SW480 (cell line): ENCODE data around the gene IL17RD.

ENCODE experiments used
- DNase-seq: peaks from one replicate; pipeline ENCODE4 v3.0.0-alpha.2; 2016; ENCODE audit warnings: low spot score

Gene IL17RD

DNA sequence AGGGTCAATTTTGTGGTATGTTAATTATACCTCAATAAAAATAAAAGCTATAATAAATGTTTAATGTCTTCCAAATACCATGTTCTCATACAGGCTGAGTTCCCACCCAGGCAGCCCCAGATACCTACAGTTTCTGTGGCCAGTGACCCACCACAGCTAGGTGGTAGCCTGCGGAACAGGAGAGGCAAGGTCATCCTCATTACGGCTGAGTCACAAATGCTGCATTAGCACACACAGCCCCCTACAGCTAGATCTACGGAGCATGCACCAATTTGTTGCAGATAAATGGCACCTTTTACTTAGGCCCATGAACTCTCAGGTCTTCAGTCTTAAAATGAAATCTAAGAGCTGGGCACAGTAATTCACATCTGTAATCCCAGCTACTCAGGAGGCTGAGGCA, 99.6 kb downstream of the IL17RD start:
- no peak for DNase-seq

DNA sequence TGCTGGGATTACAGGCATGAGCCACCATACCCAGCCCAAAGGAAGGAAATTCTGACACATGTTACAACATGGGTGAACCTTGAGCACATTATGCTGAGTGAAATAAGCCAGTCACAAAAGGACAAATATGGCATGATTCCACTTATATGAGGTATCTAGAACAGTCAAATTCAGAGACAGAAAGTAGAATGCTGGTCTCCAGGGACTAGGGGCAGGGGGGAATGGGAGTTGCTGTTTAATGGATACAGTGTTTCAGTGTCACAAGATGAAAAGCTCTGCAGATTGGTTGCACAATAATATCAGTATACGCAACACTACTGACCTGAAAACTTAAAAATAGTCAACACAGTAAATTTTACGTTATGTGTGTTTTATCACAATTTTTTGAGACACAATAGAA, 100.6 kb downstream of the IL17RD start:
- no peak for DNase-seq

DNA sequence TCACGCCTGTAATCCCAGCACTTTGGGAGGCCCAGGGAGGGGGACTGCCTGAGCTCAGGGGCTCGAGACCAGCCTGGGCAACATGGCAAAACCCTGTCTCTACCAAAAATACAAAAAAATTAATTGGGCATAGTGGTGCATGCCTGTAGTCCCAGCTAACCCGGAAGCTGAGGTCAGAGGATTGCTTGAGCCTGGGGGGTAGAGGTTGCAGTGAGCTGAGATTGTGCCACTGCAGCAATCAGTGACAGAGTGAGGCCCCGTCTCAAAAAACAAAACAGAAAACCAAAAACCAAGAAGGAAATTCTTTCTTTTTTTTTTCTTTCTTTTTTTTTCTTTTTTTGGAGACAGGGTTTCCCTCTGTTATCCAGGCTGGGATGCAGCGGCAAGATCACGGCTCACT, 101.2 kb downstream of the IL17RD start:
- DNase-seq = no peak

DNA sequence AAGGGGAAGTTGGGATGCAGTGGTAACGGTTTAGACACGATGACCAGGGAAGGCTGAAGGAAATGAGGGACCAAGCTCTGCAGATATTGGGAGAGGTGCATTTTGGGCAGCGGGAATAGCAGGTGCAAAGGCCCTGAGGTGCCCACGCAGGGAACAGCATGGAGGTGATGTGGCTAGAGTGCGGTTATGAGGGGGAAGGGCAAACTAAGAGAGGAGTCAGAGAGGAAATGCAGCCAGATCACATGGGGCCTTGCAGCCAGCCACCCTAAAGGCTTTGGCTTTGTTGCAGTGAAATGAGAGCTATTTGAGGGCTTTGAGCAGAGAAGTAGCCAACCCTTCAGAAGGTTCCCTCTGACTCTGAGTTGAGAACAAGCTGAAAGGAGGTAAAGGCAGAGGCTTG, 102.1 kb downstream of the IL17RD start:
- no peak for DNase-seq

DNA sequence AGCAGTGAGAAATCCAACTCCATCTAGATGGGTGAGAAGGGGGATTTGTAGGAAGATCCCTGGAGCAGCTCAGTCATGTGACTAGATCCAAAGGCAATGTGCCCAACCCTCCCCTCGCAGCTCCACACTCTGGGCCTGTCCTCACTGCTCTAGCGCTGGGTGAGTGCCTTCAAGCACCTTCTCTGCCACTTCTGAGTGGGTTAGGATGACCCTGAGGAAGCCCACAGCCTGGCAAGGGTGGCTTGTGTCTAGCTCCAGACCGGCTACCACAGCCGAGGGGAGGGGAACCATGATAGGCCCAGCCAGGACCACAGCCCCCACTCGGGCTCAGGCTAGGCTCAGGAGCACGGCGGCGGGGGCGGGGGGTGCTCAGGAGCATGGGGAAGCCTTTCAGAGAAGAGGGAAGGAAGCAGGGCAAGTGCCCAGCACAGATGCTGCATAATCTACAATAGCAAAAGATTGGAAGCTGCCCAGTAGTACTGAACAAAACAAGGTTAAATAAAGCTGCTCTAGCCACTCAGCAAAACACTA, 103.0 kb downstream of the IL17RD start:
- peak; percentile 20 for DNase-seq

DNA sequence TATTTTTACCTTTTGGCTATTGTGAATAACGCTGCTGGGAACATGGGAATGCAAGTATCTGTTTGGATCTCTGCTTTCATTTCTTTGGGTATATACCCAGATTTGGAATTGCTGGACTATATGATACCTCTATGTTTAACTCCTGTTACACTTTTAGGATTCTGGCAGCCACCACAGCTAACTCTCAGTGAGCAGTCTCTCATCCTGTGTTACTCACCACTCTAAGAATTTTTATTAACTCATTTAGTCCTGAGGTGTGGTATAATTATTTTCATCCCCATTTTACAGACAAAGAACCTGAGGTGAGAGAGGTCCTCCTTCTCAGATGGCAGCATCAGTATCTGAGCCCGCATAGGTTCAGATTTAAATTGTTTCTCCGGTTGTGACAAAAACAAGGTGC, 103.6 kb downstream of the IL17RD start:
- DNase-seq = peak; percentile 34

DNA sequence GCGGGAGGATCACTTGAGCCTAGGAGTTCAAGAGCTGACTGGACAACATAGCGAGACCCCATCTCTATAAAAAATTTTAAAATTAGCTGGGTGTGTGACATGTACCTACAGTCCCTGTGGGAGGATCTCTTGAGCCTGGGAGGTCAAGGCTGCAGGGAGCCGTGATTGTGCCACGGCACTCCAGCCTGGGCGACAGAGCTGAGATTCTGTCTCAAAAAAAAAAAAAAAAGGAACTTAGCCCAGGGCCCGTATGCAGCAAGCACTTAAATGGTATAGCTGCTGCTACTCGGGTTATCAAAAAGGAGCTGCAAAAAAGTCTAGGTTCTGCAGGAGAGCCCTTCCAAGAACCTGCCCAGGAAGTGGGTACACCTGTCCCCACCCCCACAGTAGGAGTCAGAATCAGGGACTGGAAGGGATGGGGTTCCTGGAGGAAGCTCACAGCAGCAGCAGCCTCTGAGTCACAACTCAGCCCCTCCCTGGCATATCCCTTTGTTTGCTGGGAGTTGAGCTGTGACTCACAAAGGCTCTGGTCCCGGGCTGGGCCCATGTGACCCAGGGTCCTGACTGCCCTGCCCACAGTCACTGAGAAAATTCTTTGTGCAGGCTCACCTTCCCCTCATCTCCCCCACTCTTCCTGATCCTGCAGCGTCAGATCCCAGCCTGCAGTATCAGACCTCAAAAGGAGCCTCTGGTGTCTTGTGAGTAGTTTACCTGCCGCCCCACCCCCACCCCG, 104.9 kb downstream of the IL17RD start, which contains the start of gene SPATA12:
TSS of gene SPATA12 (plus strand) at position 576 of the 733 bp plus-strand sequence. CDS start 13,031 bp downstream, outside the sequence.
- peak; percentile 99 for DNase-seq

DNA sequence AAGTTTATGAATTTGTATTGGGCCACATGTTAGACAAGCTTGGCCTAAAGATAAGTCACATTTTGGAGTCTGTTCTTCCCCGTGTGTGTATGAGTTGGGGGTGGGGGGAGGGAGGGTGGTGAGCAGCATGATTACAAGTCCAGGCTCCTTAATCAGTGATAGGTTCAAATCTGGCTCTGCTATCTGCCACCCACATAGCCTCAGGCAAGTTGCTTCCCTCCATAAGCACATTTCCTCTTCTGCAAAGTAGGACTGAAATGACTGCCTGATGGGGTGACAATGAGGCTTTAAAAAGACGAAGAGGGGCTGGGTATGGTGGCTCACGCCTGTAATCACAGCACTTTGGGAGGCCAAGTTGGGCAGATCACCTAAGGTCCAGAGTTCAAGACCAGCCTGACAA, 105.7 kb downstream of the IL17RD start:
- DNase-seq = no peak

DNA sequence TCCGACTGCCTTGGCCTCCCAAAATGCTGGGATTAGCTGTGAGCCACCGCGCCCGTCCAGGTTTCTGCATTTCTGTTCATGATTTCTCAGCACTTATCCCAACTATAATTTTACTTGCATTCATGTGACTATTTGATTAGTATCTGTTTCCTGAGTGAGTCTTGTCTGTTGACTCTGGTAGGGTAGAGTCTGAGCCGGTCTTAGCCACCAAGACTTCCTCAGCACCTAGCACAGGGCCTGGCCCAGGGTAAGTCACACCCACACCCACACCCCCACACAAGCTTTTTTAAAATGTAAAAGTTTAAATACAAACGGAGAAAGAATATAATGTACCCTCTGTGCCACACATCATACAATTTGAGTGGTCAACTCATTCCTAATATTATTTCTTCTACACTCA, 107.8 kb downstream of the IL17RD start:
- no peak for DNase-seq

DNA sequence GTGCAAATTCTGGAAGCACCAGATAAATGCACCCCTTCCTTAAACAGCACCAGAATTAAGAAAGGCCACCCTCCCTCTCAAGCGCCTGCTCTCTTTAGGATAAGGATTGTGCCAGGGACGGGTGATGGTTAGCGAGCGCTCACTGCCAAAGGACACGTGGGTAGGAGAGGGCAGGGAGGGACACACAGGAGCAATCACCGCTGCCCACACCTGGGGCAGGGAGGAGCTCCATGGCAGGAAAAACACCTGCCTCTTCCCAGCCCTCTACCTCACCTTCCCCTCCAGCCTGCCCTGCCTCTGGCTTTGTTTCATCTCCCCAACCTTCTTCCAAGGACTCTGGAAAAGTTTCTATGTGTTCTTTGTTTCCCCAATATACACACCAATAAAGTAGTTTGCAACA, 112.0 kb downstream of the IL17RD start:
- DNase-seq = no peak

DNA sequence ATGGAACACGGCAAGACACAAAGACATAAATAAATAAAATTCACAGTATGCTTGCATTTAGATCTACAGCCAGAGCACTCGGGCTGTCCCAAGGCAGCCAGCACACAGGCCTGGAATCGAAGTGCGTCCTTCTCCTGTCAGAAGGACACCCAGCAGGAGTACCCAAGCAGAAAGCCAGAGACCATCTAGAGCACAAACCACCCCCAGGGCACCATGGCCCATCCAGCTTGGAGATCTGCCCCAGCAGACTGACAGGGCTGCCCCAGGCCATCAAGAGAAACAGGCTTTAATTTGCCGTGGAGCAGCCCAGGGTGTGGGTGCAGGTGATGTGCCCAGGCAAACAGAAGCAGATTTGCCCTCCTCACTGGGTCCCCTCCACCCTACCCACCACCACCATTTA, 112.5 kb downstream of the IL17RD start:
- no peak for DNase-seq

DNA sequence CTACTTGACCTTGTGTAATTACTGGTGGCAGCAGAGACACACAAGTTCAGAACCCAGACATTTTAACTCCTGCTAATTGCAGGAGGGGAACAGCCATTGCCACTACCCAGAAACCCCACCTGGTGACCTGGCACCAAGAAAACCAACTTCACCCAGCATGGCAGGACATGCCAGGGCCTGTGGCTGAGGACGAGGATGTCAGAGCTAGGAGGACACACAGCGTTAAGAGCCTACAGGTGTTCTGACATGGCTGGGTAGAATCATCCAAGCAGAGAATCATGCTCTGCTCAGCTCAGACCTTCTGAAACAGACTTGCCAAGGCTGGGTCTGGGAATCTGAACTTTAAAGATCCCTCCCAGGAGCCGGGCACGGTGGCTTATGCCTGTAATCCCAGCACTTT, 116.4 kb downstream of the IL17RD start:
- no peak for DNase-seq

DNA sequence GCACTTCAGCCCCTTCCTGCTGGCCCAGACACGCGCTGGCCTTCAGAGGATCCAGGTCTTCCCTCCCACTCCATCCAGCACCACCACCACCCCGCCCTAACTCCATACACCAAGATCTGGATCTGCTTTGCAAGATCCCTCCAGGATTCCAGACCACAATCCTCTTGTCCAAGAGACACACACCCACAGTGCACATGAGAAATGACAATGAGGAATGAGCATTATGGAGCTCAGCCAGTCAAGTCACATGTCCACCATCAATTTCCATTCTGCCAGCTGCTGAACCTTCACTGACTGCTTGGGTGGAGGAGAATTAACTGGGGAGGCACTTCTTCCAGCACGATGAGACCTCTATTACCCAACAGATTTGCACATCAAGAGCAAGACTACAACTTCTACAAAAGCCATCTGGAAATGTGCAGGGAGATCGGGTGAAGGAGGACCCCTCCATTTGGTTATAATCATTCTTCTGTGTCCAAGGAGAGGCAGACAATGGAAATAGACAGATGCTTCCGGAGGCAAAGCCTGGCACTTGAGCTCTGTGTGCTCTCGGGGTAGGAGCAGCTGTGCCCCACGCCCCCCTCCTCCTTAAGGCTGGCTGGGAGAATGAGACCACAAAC, 117.0 kb downstream of the IL17RD start:
- DNase-seq = no peak

DNA sequence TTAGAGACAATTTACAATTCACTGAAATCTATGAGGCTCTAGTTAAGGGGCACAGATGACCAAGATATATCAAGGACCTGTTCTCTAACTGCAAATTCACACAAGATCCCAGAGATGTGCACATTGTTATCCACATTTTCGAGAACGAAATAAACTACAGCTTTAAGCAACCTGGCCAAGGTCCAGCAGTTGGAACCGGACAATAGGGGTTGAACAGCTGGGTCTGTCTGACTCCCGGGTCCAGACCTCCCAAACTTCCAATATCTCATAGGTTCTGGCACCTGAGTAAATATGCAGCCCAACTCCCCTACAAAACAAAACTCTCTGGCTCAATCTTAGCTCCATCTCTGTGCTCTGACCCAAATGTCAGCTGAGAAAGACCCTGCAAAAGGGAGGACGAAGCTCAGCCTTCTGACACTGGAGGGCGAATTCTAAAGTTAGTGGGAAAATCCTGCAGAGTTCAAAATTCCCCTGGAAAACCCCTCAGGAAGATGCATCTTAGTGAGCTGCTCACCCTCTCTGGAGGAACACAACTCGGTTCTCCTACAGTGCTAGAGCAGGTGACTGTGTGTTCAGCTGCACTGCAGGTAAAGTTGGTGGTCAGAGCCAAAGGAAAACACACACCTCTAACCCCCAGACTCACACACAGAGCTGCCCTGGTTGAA, 118.9 kb downstream of the IL17RD start:
- no peak for DNase-seq

DNA sequence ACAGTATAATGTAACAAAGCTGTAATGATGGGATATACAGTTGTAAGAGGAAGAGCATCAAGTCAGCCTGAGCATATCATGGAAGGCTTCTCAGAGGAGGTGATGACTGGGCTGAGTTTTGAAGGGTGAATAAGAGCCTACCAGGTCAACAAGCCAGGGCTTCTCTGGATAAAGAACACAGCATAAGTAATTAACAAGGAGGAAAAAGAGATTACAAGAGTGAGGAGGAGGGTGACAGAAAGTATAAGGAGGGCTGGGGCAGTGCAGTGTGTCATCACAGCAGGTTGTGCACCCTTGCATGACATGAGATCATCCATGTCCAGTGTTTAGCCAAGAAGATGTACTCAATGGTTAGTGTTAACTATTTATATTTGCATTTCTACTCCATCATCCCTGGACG, 121.6 kb downstream of the IL17RD start:
- no peak for DNase-seq

DNA sequence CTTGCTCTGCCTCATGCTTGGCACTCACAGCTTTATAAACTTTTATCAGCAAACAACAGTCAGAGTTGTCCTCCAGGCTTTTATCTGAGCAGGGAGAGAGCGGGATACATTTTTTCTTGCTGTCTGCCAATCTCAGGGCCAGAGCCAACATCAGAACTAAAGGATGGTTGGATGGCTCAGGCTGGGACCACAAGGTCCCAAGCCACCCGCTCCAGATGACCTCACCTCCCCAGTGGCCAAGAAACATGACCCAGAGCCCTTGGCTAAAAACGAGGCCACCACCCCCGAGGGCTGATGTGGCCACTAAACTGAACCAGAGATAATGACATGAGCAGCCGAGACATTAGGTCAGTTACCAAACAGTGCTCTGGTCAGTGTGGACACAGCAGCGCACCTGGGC, 123.5 kb downstream of the IL17RD start:
- DNase-seq = no peak
